Calu3 (cell line): ENCODE data around the gene TJAP1. TPM values are rescaled to one million over a fixed set of nuclear protein-coding genes. Genes with fewer than 3 reads are reported as not detected.

ENCODE experiments used
- BruUV-seq: library from RNA; stranded (reverse); fragments of 400-500 nt; replicated peaks from 2 replicates; lab custom pipeline; 2021; lab: Mats Ljungman, UMichigan
- CTCF ChIA-PET: fragments of 300-600 bp; sonication (Branson Sonifier 250); formaldehyde crosslinking; loops from one replicate; lab custom pipeline; 2022; ENCODE audit warnings: antibody characterized with exemption; lab: Charles Lee
- DNase-seq: peaks from one replicate; pipeline ENCODE4 v3.0.0; 2022
- H3K27ac Mint-ChIP-seq: one replicate; pipeline ENCODE4 v1.8.0; 2022; ENCODE audit warnings: mixed read lengths; ENCODE audit not compliant: unreplicated experiment
- H3K27me3 Mint-ChIP-seq: one replicate; pipeline ENCODE4 v1.8.0; 2022; ENCODE audit warnings: mixed read lengths; ENCODE audit not compliant: unreplicated experiment
- H3K36me3 Mint-ChIP-seq: one replicate; pipeline ENCODE4 v1.8.0; 2022; ENCODE audit warnings: mild to moderate bottlenecking, moderate library complexity, mixed read lengths; ENCODE audit not compliant: insufficient read depth, unreplicated experiment
- H3K4me1 Mint-ChIP-seq: one replicate; pipeline ENCODE4 v1.8.0; 2022; ENCODE audit warnings: mild to moderate bottlenecking, low read depth, mixed read lengths; ENCODE audit not compliant: unreplicated experiment
- H3K4me3 Mint-ChIP-seq: one replicate; pipeline ENCODE4 v1.8.0; 2022; ENCODE audit warnings: mild to moderate bottlenecking, low read depth, moderate library complexity, mixed read lengths; ENCODE audit not compliant: unreplicated experiment
- H3K9me3 Mint-ChIP-seq: one replicate; pipeline ENCODE4 v1.8.0; 2022; ENCODE audit warnings: low read depth, mixed read lengths; ENCODE audit not compliant: unreplicated experiment
- intact Hi-C: fragments of 100-400 bp; cut with micrococcal nuclease; formaldehyde crosslinking; loops from one replicate; pipeline ENCODE4 v1.10.0; 2022; ENCODE audit not compliant: unreplicated experiment
- total RNA-seq: library from RNA; stranded (reverse); gene quantifications from 2 replicates; pipeline ENCODE4 v1.2.3, GENCODE V29; 2022
- TF ChIP-seq, protein P1 (sequence below): fragments of 200-600 bp; IDR thresholded peaks from one replicate; pipeline ENCODE4 v1.8.0; 2022; ENCODE audit warnings: antibody characterized with exemption; ENCODE audit not compliant: unreplicated experiment

Gene TJAP1
- total RNA-seq, 1 experiment from 2014 or later, result 72.3 TPM

DNA sequence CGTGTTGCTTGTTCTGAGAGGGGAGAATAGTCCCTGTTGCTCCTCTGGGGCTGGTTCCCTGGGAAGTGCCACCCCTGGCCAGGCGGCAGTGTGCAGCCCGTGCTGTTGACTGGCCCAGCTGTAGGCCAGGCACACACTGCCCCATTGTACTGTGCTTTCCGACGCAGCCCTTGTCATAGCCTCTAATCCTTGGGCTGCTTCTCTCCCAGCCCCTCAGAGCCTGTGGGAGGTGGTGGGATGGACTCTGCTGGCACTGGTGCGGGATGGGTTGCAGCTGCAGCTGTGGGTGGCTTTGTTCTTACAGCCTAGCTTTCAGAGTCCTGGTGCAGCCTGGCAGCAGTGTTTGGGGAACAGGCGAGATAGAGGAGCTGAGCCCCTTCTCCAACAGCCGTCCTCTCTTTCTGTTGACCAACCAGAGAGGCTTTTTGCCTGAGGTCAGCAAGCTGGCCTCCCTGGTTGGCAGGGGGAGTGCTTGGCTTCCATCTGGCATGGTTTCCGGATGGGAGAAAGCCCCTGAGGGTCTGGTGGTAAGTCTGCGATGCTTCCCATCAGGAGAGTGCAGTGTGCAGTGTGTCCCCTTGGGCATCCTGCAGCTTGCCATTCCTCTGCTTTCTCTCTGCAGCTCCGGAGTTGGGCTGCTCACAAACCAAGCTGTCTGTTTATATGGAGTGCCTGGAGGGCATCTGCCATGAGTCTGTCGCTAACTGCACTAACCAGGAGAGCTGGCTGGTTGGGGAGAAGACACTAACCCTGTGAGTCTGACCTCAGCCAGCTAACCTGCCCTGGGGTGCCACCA lies 12.1 kb downstream of the TJAP1 start:
- CTCF ChIA-PET, result interaction anchor here (0.6 to 1.4 kb wide), 3 partner anchors 18 to 68 kb away, joined by 3 to 6 read pairs (median 3); no protein-coding TSS in a partner anchor

DNA sequence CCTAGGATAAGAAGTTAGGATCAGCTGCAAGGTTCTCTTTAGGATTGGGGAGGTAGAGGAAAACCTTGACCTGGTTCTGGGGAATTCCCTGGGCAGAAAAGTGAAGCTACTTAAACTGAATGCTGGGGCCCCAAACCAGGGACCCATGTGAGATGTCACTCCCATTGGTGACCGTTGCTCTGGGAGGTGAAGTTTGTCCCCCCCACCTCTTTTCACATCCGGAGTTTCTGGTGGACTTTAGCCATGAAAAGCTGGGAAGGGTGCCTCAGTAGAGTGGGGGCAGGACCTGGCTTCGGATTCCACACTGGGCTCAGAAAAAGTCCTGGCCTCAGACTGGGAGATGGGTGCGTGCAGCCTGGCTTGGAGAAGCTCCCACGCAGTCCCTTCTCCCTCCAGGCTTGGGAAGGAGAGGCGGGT lies 13.2 kb downstream of the TJAP1 start:
- Mint-ChIP-seq H3K9me3 (no peaks in the 10 kb centered on the region), H3K36me3 (peaks cover 3% of the 10 kb centered on the region), H3K27ac (no peak overlapping the region), H3K27me3 (no peaks in the 10 kb centered on the region), H3K4me3 (no peak overlapping the region), H3K4me1 (peaks cover 24% of the 10 kb centered on the region)
- TF ChIP-seq, protein P1, sequence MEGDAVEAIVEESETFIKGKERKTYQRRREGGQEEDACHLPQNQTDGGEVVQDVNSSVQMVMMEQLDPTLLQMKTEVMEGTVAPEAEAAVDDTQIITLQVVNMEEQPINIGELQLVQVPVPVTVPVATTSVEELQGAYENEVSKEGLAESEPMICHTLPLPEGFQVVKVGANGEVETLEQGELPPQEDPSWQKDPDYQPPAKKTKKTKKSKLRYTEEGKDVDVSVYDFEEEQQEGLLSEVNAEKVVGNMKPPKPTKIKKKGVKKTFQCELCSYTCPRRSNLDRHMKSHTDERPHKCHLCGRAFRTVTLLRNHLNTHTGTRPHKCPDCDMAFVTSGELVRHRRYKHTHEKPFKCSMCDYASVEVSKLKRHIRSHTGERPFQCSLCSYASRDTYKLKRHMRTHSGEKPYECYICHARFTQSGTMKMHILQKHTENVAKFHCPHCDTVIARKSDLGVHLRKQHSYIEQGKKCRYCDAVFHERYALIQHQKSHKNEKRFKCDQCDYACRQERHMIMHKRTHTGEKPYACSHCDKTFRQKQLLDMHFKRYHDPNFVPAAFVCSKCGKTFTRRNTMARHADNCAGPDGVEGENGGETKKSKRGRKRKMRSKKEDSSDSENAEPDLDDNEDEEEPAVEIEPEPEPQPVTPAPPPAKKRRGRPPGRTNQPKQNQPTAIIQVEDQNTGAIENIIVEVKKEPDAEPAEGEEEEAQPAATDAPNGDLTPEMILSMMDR, result no peak
- CTCF ChIA-PET, result interaction anchor here (1.0 kb wide), 1 partner anchor 10 kb away, joined by 3 read pairs; no protein-coding TSS in a partner anchor
- BruUV-seq, result no TSS peak
- DNase-seq, result no peak
- intact Hi-C loops, result no loop called here

More for the DNA sequence above, 12.1 kb downstream of the TJAP1 start:
- Mint-ChIP-seq H3K27ac (no peak overlapping the region), H3K4me3 (no peak overlapping the region), H3K27me3 (no peaks in the 10 kb centered on the region), H3K36me3 (no peaks in the 10 kb centered on the region), H3K9me3 (no peaks in the 10 kb centered on the region), H3K4me1 (peaks cover 16% of the 10 kb centered on the region)
- no peak for DNase-seq
- no TSS peak for BruUV-seq
- intact Hi-C loops, result no loop called here
- TF ChIP-seq, protein P1, result no peak

DNA sequence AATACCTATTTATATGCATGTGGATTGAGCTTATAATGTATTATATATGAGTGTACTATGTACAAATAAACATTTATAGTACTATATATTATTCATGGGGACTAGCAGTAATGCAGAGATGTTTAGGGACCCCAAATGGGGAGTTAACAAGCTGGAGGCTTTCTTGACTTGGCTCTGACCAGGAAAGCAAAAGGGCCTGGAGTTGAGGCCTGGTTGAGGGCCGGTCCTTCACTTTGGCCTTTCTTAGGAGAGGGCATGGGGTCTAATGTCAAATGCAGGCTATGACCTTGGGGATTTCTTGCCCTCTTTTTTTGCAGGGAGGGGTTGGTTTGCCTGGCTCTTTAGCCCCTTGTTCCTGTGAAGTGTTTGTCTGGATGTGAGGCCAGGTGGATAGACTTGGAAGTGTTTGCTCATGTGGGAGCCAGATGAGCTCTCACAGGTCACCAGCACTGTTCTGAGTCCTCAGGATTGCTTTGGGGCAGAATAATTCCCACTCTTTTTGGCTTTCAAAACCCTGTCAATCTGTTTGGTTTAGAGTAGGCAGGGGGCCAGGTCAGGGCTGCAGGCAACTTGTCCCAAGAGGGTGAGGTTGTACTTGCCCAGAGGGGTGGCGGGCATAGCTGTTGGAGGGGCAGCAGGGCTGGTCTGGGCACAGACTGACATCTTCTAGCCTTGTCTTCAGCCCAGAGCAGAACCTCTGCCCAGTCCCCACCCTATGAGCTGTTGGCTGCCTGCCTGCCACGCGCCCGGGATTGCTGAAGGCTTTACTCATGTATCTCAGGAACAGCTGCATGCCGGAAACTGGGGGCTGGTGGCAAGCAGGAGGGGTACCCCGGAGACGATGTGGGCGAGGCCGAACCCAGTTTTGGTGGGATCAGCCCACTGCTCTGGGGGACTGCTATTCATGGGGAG lies 14.6 kb downstream of the TJAP1 start:
- Mint-ChIP-seq H3K9me3 (no peaks in the 10 kb centered on the region), H3K4me3 (no peak overlapping the region), H3K27ac (no peak overlapping the region), H3K4me1 (peaks cover 35% of the 10 kb centered on the region), H3K36me3 (peaks cover 10% of the 10 kb centered on the region), H3K27me3 (no peaks in the 10 kb centered on the region)
- BruUV-seq, result no TSS peak
- DNase-seq, result peak; percentile 44
- CTCF ChIA-PET, result interaction anchor here (0.6 to 1.3 kb wide), 3 partner anchors 14 to 16 kb away, joined by 3 read pairs; partner anchors contain the start of gene TJAP1
- intact Hi-C loops, result no loop called here
- TF ChIP-seq, protein P1, result no peak

DNA sequence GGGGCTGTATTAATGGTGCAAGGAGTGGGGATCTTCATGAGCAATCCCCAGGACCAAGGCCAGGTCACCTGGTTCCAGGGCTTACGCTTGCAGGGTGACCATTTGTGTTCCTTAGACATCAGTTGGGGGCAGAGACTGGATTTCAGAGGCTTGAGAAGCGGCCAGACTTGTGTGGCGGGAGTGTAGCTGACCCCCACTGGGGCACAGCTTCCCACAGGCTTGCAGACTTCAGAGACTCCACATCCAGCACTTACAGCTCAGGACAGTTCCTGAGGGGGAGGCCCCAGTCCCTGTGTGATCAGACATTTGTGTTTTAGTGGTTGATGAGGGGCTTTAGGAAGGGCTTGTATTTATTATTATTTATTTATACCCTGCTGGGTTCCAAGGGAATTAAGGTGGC lies 15.3 kb downstream of the TJAP1 start:
- no peak overlapping the region for H3K4me3 Mint-ChIP-seq
- CTCF ChIA-PET, result interaction anchor here (0.6 to 1.3 kb wide), 3 partner anchors 14 to 15 kb away, joined by 3 read pairs; partner anchors contain the start of gene TJAP1
- H3K9me3 Mint-ChIP-seq, result no peaks in the 10 kb centered on the region
- H3K27me3 Mint-ChIP-seq, result no peaks in the 10 kb centered on the region
- intact Hi-C loops, result no loop called here
- no peak overlapping the region for H3K27ac Mint-ChIP-seq
- TF ChIP-seq, protein P1, result no peak
- DNase-seq, result no peak
- H3K4me1 Mint-ChIP-seq, result peaks cover 42% of the 10 kb centered on the region
- H3K36me3 Mint-ChIP-seq, result peaks cover 12% of the 10 kb centered on the region
- BruUV-seq, result no TSS peak
